ENCODE measurements around the gene PLA2G12A.

The PLA2G12A gene

GRCh38 chr4:109729117-109729717, 653 bp downstream of the PLA2G12A start:
- FAIRE-seq: no peak
- DNase-seq (ENCODE audit: low spot score): peak; percentile 12

- DNase-seq (ENCODE audit: low spot score) (no peak), FAIRE-seq (no peak)
Measured at GRCh38 chr4:109728385-109728784, 1.5 kb downstream of the PLA2G12A start.

- FAIRE-seq: no peak
- no peak for DNase-seq (ENCODE audit: low spot score)
Measured at GRCh38 chr4:109723110-109723509, 6.8 kb downstream of the PLA2G12A start.

DNA sequence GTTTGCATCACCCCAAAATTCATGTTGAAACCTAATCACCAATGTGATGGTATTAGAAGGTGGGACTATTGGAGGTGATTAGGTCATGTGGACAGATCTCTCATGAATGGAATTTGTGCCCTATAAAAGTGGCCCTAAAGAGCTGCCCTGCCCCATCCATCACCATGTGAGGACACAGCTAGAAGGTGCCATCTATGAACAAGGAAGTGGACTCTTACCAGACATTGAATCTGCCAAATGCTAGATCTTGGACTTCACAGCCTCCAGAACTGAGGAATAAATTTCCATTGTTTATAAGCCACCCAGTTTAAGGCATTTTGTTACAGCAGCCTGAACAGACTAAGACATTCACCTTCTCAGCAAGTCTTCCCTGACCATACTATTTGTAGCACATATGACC, 7.5 kb downstream of the PLA2G12A start:
- FAIRE-seq (no peak), DNase-seq (ENCODE audit: low spot score) (no peak)

DNA sequence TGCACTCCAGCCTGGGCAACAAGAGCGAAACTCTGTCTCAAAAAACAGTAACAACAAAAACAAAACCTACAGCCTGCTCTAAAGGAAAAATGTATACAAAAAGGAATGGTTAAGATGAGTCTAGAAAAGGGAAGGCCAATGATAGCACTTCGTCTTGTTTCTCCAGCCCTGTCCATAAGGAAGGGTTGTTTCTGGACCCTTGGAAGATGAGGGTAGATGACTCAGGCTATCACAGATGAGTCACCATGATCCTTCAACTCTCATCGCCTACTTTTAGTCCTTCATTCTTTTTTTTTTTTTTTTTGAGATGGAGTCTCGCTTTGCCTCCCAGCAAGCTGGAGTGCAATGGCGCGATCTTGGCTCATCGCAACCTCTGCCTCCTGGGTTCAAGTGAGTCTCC, 8.8 kb downstream of the PLA2G12A start:
- FAIRE-seq (no peak), DNase-seq (ENCODE audit: low spot score) (peak; percentile 58)

GRCh38 chr4:109719604-109720003, 10.3 kb downstream of the PLA2G12A start:
- FAIRE-seq: no peak
- no peak for DNase-seq (ENCODE audit: low spot score)

DNA sequence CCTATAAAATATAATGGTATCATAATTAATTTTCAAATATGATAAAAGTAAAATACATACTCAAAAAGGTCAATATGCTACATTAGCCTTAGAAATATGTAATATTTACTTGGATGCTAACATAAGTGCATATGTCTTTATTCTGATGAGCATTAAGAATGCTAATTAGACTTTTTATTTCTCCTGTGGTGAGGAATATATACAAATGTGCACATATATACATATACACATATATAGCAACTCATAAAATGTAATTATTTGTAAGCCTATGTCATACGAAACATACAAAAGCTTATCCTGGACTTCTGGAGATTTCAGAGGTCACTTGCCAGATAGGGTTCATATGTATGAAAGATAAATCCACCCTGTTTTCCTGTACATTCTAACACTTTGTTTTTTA, 11.1 kb downstream of the PLA2G12A start:
- FAIRE-seq: no peak
- DNase-seq (ENCODE audit: low spot score): no peak

- DNase-seq (ENCODE audit: low spot score) (no peak), FAIRE-seq (no peak)
Measured at GRCh38 chr4:109713500-109713899, 16.4 kb downstream of the PLA2G12A start.

GRCh38 chr4:109708990-109709389, 20.9 kb downstream of the PLA2G12A start:
- no peak for FAIRE-seq
- DNase-seq (ENCODE audit: low spot score): no peak

- no peak for FAIRE-seq
- no peak for DNase-seq (ENCODE audit: low spot score)
Measured at GRCh38 chr4:109708435-109708834, 21.4 kb downstream of the PLA2G12A start.

- FAIRE-seq (no peak), DNase-seq (ENCODE audit: low spot score) (no peak)
Measured at GRCh38 chr4:109703664-109704361, 26.1 kb downstream of the PLA2G12A start.

- DNase-seq (ENCODE audit: low spot score) (peak; percentile 78), FAIRE-seq (no peak)
Measured at GRCh38 chr4:109702950-109703663, 26.8 kb downstream of the PLA2G12A start, which contains the start of gene CASP6. CASP6 (minus strand) TSS chr4:109703445; CDS start chr4:109703395, 50 bp downstream.

GRCh38 chr4:109701566-109702410, 28.1 kb downstream of the PLA2G12A start:
- no peak for FAIRE-seq

GRCh38 chr4:109699553-109700225, 30.2 kb downstream of the PLA2G12A start:
- no peak for FAIRE-seq

More at GRCh38 chr4:109701566-109702410, 28.1 kb downstream of the PLA2G12A start:
- peak; percentile 22 for DNase-seq (ENCODE audit: low spot score)

DNA sequence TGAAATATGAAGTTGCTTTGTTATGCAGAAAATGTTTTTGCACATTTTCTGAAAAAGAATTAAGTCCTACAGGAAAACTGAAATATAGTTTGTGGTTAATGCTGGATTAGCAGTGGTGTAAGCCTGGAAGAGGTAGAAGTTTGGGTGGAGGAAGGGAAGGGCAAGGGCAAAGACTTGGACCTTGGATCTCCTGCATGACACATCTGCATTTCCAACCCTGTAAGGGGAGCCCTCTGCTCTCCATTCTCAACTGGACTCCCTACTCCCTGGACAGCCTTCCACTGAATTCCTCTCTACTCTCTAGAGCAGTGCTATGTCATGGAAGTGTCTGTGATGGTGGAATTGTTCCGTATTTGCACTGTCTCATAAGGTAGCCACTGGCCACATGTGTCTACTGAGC, 31.2 kb downstream of the PLA2G12A start:
- FAIRE-seq: no peak
- no peak for DNase-seq (ENCODE audit: low spot score)

More at GRCh38 chr4:109699553-109700225, 30.2 kb downstream of the PLA2G12A start:
- DNase-seq (ENCODE audit: low spot score): no peak

GRCh38 chr4:109691411-109691920, 38.4 kb downstream of the PLA2G12A start:
- FAIRE-seq (no peak), DNase-seq (ENCODE audit: low spot score) (no peak)

- DNase-seq (ENCODE audit: low spot score) (no peak), FAIRE-seq (no peak)
Measured at GRCh38 chr4:109690690-109691410, 39.0 kb downstream of the PLA2G12A start.

DNA sequence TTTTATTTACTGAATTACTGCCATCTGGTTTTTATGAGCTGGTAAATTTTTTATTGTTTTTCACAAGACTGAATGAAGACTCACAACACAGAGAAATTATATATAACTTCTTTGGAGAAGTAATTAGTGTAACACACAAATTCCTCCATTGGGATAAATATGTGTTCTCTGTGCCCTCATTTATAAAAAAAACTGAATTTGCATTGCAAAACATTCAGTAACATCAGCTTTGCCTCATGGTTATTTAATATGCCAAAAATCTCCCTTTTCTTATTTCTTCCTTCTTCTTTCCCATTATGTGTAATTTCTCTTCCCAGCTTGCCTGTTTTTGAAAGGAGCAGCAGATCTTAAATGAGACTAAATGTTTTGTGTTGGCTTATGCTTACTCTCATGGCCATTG, 45.1 kb downstream of the PLA2G12A start:
- FAIRE-seq (no peak), DNase-seq (ENCODE audit: low spot score) (no peak)

DNA sequence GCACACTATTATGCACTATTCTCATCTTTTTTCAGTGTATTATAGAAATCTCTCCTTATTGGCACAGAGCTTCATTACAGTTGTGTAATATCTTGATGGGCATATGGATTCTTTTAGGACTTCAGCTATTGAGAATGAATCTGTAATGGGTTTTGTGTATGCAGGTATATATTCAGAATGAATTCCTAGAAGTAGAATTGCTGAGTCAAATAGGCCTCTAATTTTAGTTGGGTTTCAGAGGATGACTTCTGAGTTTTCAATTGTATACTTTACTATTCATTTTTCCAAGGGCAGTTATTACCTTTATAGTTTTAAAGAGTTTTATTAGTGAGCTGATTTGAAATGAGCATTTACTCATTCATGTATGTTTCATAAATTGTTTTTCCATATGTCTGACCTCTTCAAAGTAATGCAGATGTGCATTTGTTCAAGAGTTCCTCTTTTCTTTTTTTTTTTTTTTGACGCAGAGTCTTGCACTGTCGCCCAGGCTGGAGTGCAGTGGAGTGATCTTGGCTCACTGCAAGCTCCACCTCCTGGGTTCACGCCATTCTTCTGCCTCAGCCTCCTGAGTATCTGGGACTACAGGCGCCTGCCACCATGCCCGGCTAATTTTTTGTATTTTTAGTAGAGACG, 46.1 kb downstream of the PLA2G12A start:
- FAIRE-seq (no peak), DNase-seq (ENCODE audit: low spot score) (no peak)
